Measurements from ENCODE around the gene ITPR2. TPM values are rescaled to one million over a fixed set of nuclear protein-coding genes. Genes with fewer than 3 reads are reported as not detected.
"Not testable (repeated sequence)": the region's sequence is repeated elsewhere in the genome, so short reads cannot be mapped to it uniquely, and the experiment has no call there.

The ITPR2 gene
- total RNA-seq, 1 experiment from 2014 or later = 14.3 TPM

GRCh38 chr12:26783131-26783526 is 49.9 kb downstream of the ITPR2 start:
- BruUV-seq (replicated peaks) = no TSS peak
- Mint-ChIP-seq H3K27ac (ENCODE audit: low read depth, unreplicated experiment) (no peak overlapping the region), H3K27me3 (ENCODE audit: insufficient read depth, unreplicated experiment) (no peaks in the 10 kb centered on the region), H3K36me3 (ENCODE audit: insufficient read depth, unreplicated experiment) (no peaks in the 10 kb centered on the region), H3K4me3 (ENCODE audit: unreplicated experiment) (no peak overlapping the region), H3K4me1 (ENCODE audit: insufficient read depth, unreplicated experiment) (peaks cover 11% of the 10 kb centered on the region), H3K9me3 (ENCODE audit: unreplicated experiment) (no peaks in the 10 kb centered on the region)
- TF ChIP-seq CTCF (IDR thresholded peaks at IDR 0.05; ENCODE audit: unreplicated experiment) = no peak
- ChIA-PET CTCF (interaction anchor here (0.6 to 1.0 kb wide), 2 partner anchors 9 to 50 kb away, joined by 3 read pairs; partner anchors contain the start of gene ITPR2), POLR2A (no interaction called here)
- intact Hi-C loops (cut with micrococcal nuclease) = no loop called here
- no peak for DNase-seq (ENCODE audit: unreplicated experiment)

- DNase-seq (ENCODE audit: unreplicated experiment) = no peak
- no TSS peak for BruUV-seq (replicated peaks)
- Mint-ChIP-seq H3K36me3 (ENCODE audit: insufficient read depth, unreplicated experiment) (no peaks in the 10 kb centered on the region), H3K27ac (ENCODE audit: low read depth, unreplicated experiment) (no peak overlapping the region), H3K9me3 (ENCODE audit: unreplicated experiment) (no peaks in the 10 kb centered on the region), H3K4me1 (ENCODE audit: insufficient read depth, unreplicated experiment) (peaks cover 10% of the 10 kb centered on the region), H3K4me3 (ENCODE audit: unreplicated experiment) (no peak overlapping the region), H3K27me3 (ENCODE audit: insufficient read depth, unreplicated experiment) (no peaks in the 10 kb centered on the region)
- TF ChIP-seq CTCF (IDR thresholded peaks at IDR 0.05; ENCODE audit: unreplicated experiment) = no peak
- ChIA-PET POLR2A (interaction anchor here (0.6 to 1.3 kb wide), 2 partner anchors 8 to 12 kb away, joined by 3 to 5 read pairs; no protein-coding TSS in a partner anchor), CTCF (interaction anchor here (0.6 to 1.0 kb wide), 2 partner anchors 10 to 51 kb away, joined by 3 read pairs; partner anchors contain the start of gene ITPR2)
- intact Hi-C loops (cut with micrococcal nuclease) = no loop called here
These were observed 50.4 kb downstream of the ITPR2 start for GRCh38 chr12:26782372-26783130.

GRCh38 chr12:26780656-26781055 is 52.3 kb downstream of the ITPR2 start:
- CTCF ChIA-PET; H3K4me1 Mint-ChIP-seq (ENCODE audit: insufficient read depth, unreplicated experiment); H3K4me3 Mint-ChIP-seq (ENCODE audit: unreplicated experiment); H3K27ac Mint-ChIP-seq (ENCODE audit: low read depth, unreplicated experiment); DNase-seq (ENCODE audit: unreplicated experiment); intact Hi-C loops (cut with micrococcal nuclease); H3K9me3 Mint-ChIP-seq (ENCODE audit: unreplicated experiment); BruUV-seq (replicated peaks); H3K36me3 Mint-ChIP-seq (ENCODE audit: insufficient read depth, unreplicated experiment); POLR2A ChIA-PET; H3K27me3 Mint-ChIP-seq (ENCODE audit: insufficient read depth, unreplicated experiment): not testable (repeated sequence)

- BruUV-seq (replicated peaks); H3K36me3 Mint-ChIP-seq (ENCODE audit: insufficient read depth, unreplicated experiment); DNase-seq (ENCODE audit: unreplicated experiment); H3K9me3 Mint-ChIP-seq (ENCODE audit: unreplicated experiment); intact Hi-C loops (cut with micrococcal nuclease); H3K27ac Mint-ChIP-seq (ENCODE audit: low read depth, unreplicated experiment); POLR2A ChIA-PET; H3K4me3 Mint-ChIP-seq (ENCODE audit: unreplicated experiment); H3K4me1 Mint-ChIP-seq (ENCODE audit: insufficient read depth, unreplicated experiment); H3K27me3 Mint-ChIP-seq (ENCODE audit: insufficient read depth, unreplicated experiment): not testable (repeated sequence)
- CTCF ChIA-PET = interaction anchor here (0.6 to 0.7 kb wide), 2 partner anchors 47 to 275 kb away, joined by 3 to 4 read pairs; no protein-coding TSS in a partner anchor
These were observed 54.7 kb downstream of the ITPR2 start for GRCh38 chr12:26778173-26778775.

GRCh38 chr12:26777236-26777635 is 55.8 kb downstream of the ITPR2 start:
- Mint-ChIP-seq H3K9me3 (ENCODE audit: unreplicated experiment) (peaks cover 8% of the 10 kb centered on the region), H3K27me3 (ENCODE audit: insufficient read depth, unreplicated experiment) (no peaks in the 10 kb centered on the region), H3K4me1 (ENCODE audit: insufficient read depth, unreplicated experiment) (no peaks in the 10 kb centered on the region), H3K27ac (ENCODE audit: low read depth, unreplicated experiment) (no peak overlapping the region), H3K4me3 (ENCODE audit: unreplicated experiment) (no peak overlapping the region), H3K36me3 (ENCODE audit: insufficient read depth, unreplicated experiment) (no peaks in the 10 kb centered on the region)
- ChIA-PET CTCF (interaction anchor here (0.7 kb wide), 1 partner anchor 274 kb away, joined by 3 read pairs; no protein-coding TSS in a partner anchor), POLR2A (no interaction called here)
- DNase-seq (ENCODE audit: unreplicated experiment) = no peak
- intact Hi-C loops (cut with micrococcal nuclease) = no loop called here
- BruUV-seq (replicated peaks) = no TSS peak
- TF ChIP-seq CTCF (IDR thresholded peaks at IDR 0.05; ENCODE audit: unreplicated experiment) = no peak

GRCh38 chr12:26775991-26776390 is 57.0 kb downstream of the ITPR2 start:
- POLR2A ChIA-PET = interaction anchor here (0.6 to 1.4 kb wide), 3 partner anchors 27 to 413 kb away, joined by 3 read pairs; no protein-coding TSS in a partner anchor
- H3K36me3 Mint-ChIP-seq (ENCODE audit: insufficient read depth, unreplicated experiment); H3K27ac Mint-ChIP-seq (ENCODE audit: low read depth, unreplicated experiment); intact Hi-C loops (cut with micrococcal nuclease); H3K9me3 Mint-ChIP-seq (ENCODE audit: unreplicated experiment); H3K4me3 Mint-ChIP-seq (ENCODE audit: unreplicated experiment); H3K27me3 Mint-ChIP-seq (ENCODE audit: insufficient read depth, unreplicated experiment); H3K4me1 Mint-ChIP-seq (ENCODE audit: insufficient read depth, unreplicated experiment); BruUV-seq (replicated peaks): not testable (repeated sequence)
- peak; percentile 35 for DNase-seq (ENCODE audit: unreplicated experiment)
- CTCF ChIA-PET = interaction anchor here (0.7 to 1.4 kb wide), 4 partner anchors 26 to 100 kb away, joined by 3 read pairs; no protein-coding TSS in a partner anchor
